Activated CD4-positive, alpha-beta memory T cell treated with anti-CD3 and anti-CD28 coated beads, Interleukin-2, amount 10 ng/mL, durations not matched to agents 7 days and 5 days (primary cell): ENCODE data around the gene ABTB1. TPM values are rescaled to one million over a fixed set of nuclear protein-coding genes. Genes with fewer than 3 reads are reported as not detected.

Experiments
- CTCF ChIA-PET: fragments of 350-600 bp; sonication (Branson Sonifier 250); formaldehyde crosslinking; loops from one replicate; lab custom pipeline; 2021; ENCODE audit warnings: antibody characterized with exemption, inconsistent platforms; lab: Charles Lee
- POLR2A ChIA-PET: fragments of 350-600 bp; sonication (Branson Sonifier 250); formaldehyde crosslinking; loops from one replicate; lab custom pipeline; 2021; ENCODE audit warnings: antibody characterized with exemption; lab: Charles Lee
- DNase-seq: peaks from one replicate; pipeline ENCODE4 v3.0.0-alpha.2; 2020
- H3K27ac Mint-ChIP-seq: one replicate; pipeline ENCODE4 v1.8.0; 2021; ENCODE audit warnings: mild to moderate bottlenecking, mixed read lengths
- H3K27me3 Mint-ChIP-seq: one replicate; pipeline ENCODE4 v1.8.0; 2021; ENCODE audit warnings: mixed read lengths
- H3K36me3 Mint-ChIP-seq: one replicate; pipeline ENCODE4 v1.8.0; 2021; ENCODE audit warnings: low read depth, mixed read lengths
- H3K4me1 Mint-ChIP-seq: one replicate; pipeline ENCODE4 v1.8.0; 2021; ENCODE audit warnings: mixed read lengths
- H3K4me3 Mint-ChIP-seq: one replicate; pipeline ENCODE4 v1.8.0; 2021; ENCODE audit warnings: mild to moderate bottlenecking, mixed read lengths
- H3K9me3 Mint-ChIP-seq: one replicate; pipeline ENCODE4 v1.8.0; 2021; ENCODE audit warnings: mixed read lengths
- total RNA-seq, 2 experiments: library from RNA; stranded (reverse); gene quantifications; one replicate each; pipeline ENCODE4 v1.2.3, GENCODE V29; 2021

The ABTB1 gene
- total RNA-seq, 2 experiments from 2014 or later = 34.3 to 38.8 TPM

- no peak overlapping the region for H3K27ac Mint-ChIP-seq
- H3K27me3 Mint-ChIP-seq = peaks cover 1% of the 10 kb centered on the region
- no peaks in the 10 kb centered on the region for H3K9me3 Mint-ChIP-seq
- no peak overlapping the region for H3K4me3 Mint-ChIP-seq
- H3K36me3 Mint-ChIP-seq = no peaks in the 10 kb centered on the region
- ChIA-PET CTCF (no interaction called here), POLR2A (no interaction called here)
- DNase-seq = no peak
- H3K4me1 Mint-ChIP-seq = no peaks in the 10 kb centered on the region
Measured at GRCh38 chr3:127686512-127686894, 13.8 kb downstream of the ABTB1 start.

- CTCF ChIA-PET = no interaction called here
- Mint-ChIP-seq H3K27ac (no peak overlapping the region), H3K36me3 (no peaks in the 10 kb centered on the region)
Measured at GRCh38 chr3:127687228-127687737, 14.5 kb downstream of the ABTB1 start.

GRCh38 chr3:127688022-127688415 is 15.3 kb downstream of the ABTB1 start:
- peaks cover 1% of the 10 kb centered on the region for H3K27me3 Mint-ChIP-seq
- H3K9me3 Mint-ChIP-seq = no peaks in the 10 kb centered on the region
- no peaks in the 10 kb centered on the region for H3K4me1 Mint-ChIP-seq
- DNase-seq = no peak
- H3K36me3 Mint-ChIP-seq = no peaks in the 10 kb centered on the region
- no peak overlapping the region for H3K27ac Mint-ChIP-seq
- no peak overlapping the region for H3K4me3 Mint-ChIP-seq
- ChIA-PET POLR2A (no interaction called here), CTCF (interaction anchor here (1.4 kb wide), 1 partner anchor 143 kb away, joined by 3 read pairs; no protein-coding TSS in a partner anchor)

More at GRCh38 chr3:127687228-127687737, 14.5 kb downstream of the ABTB1 start:
- peaks cover 1% of the 10 kb centered on the region for H3K27me3 Mint-ChIP-seq
- no peaks in the 10 kb centered on the region for H3K4me1 Mint-ChIP-seq
- no peaks in the 10 kb centered on the region for H3K9me3 Mint-ChIP-seq
- H3K4me3 Mint-ChIP-seq = no peak overlapping the region
- no peak for DNase-seq
- POLR2A ChIA-PET = no interaction called here

DNA sequence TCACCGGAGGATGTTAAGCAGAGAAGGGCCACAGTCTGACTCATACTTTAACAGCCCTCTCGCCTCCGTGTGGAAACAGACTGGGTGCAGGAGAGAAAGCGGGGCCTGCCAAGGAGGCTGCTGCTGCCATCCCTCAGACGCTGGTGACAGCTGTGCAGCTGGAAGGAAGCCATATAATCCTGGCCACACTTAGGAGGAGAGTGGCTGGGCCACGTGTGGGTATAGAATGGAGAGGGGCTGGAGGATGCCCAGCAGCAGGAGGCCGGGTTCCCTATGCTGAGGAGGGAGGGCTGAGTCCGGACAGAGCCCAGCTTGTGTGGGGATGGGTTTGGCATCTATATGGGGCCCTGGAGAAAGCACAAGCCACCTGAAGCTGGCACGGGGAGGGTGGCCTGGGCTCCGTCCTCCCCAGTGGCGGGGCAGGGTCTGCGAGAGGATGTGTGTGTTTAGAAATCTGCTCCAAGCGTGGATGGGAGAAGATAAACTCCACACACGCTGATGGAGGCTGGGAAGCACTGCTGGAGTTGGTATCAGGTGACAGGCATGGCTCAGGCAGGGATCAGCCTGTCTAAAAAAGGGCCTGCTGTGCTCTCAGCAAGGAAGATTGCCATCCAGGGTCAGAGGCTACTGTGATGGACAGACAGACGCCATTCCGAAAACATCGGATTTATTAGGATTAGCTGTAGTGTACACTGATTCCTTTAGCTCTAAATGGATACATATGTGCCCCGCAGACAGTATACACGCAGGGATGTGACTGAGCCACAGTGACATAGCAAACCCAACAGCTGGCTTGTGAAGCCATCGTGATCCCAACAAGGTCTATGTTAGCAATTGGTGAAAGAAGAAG is 15.9 kb downstream of the ABTB1 start:
- CTCF ChIA-PET = interaction anchor here (1.1 to 1.4 kb wide), 2 partner anchors 114 to 144 kb away, joined by 3 to 5 read pairs; no protein-coding TSS in a partner anchor
- POLR2A ChIA-PET = no interaction called here
- DNase-seq = no peak
- Mint-ChIP-seq H3K4me1 (no peaks in the 10 kb centered on the region), H3K9me3 (no peaks in the 10 kb centered on the region), H3K4me3 (no peak overlapping the region), H3K27me3 (peaks cover 1% of the 10 kb centered on the region), H3K36me3 (no peaks in the 10 kb centered on the region), H3K27ac (no peak overlapping the region)

DNA sequence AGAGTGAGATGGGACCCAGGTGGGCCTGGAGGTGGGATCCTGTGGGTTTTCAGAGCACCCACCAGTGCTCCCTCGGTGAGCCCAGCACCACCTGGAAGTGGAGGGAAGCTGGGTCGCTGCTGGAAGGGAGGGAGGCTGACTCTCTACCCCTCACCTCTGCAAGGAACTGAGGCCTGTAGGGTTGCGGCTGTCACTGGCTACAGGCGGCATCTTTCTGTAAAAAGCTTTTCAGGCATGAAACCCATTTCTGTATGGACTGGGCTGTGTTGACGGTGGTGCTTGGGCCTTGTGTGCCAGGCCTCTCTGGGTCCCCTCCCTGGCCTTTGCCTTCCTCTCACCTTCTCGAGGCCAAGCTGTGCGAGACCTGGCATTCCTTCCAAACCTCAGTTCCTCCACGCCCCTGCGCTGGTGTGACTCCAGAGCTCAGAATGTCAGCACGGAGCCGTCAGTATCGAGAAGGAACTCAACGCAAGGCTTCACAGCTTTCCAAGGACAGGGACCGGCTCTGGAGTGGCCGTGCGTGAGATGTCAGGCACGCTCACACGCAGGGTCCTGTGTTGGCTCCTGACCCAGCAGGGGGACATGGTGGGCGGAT is 16.6 kb downstream of the ABTB1 start:
- POLR2A ChIA-PET = no interaction called here
- Mint-ChIP-seq H3K27me3 (no peaks in the 10 kb centered on the region), H3K36me3 (no peaks in the 10 kb centered on the region), H3K9me3 (no peaks in the 10 kb centered on the region), H3K4me3 (no peak overlapping the region), H3K4me1 (no peaks in the 10 kb centered on the region), H3K27ac (no peak overlapping the region)
- DNase-seq = no peak
- CTCF ChIA-PET = interaction anchor here (1.1 to 1.4 kb wide), 2 partner anchors 115 to 144 kb away, joined by 3 to 5 read pairs; no protein-coding TSS in a partner anchor

GRCh38 chr3:127690106-127690505 is 17.4 kb downstream of the ABTB1 start:
- no peak overlapping the region for H3K27ac Mint-ChIP-seq
- H3K9me3 Mint-ChIP-seq = no peaks in the 10 kb centered on the region
- H3K4me3 Mint-ChIP-seq = no peak overlapping the region
- H3K27me3 Mint-ChIP-seq = no peaks in the 10 kb centered on the region
- ChIA-PET POLR2A (interaction anchor here (1.2 kb wide), 1 partner anchor 17 kb away, joined by 4 read pairs; no protein-coding TSS in a partner anchor), CTCF (no interaction called here)
- no peak for DNase-seq
- H3K4me1 Mint-ChIP-seq = no peaks in the 10 kb centered on the region
- H3K36me3 Mint-ChIP-seq = no peaks in the 10 kb centered on the region

GRCh38 chr3:127690823-127691452 is 18.2 kb downstream of the ABTB1 start:
- POLR2A ChIA-PET = interaction anchor here (1.2 kb wide), 1 partner anchor 18 kb away, joined by 4 read pairs; no protein-coding TSS in a partner anchor
- Mint-ChIP-seq H3K4me1 (no peaks in the 10 kb centered on the region), H3K4me3 (no peak overlapping the region), H3K36me3 (no peaks in the 10 kb centered on the region), H3K27ac (no peak overlapping the region), H3K9me3 (no peaks in the 10 kb centered on the region), H3K27me3 (no peaks in the 10 kb centered on the region)
- no peak for DNase-seq
- CTCF ChIA-PET = interaction anchor here (0.8 to 0.9 kb wide), 2 partner anchors 116 to 140 kb away, joined by 3 read pairs; no protein-coding TSS in a partner anchor

GRCh38 chr3:127691489-127691888 is 18.7 kb downstream of the ABTB1 start:
- no peak for DNase-seq
- POLR2A ChIA-PET = no interaction called here
- Mint-ChIP-seq H3K9me3 (no peaks in the 10 kb centered on the region), H3K36me3 (no peaks in the 10 kb centered on the region), H3K4me1 (no peaks in the 10 kb centered on the region), H3K27ac (no peak overlapping the region), H3K27me3 (no peaks in the 10 kb centered on the region), H3K4me3 (no peak overlapping the region)
- CTCF ChIA-PET = interaction anchor here (0.8 to 0.9 kb wide), 2 partner anchors 116 to 140 kb away, joined by 3 read pairs; no protein-coding TSS in a partner anchor

DNA sequence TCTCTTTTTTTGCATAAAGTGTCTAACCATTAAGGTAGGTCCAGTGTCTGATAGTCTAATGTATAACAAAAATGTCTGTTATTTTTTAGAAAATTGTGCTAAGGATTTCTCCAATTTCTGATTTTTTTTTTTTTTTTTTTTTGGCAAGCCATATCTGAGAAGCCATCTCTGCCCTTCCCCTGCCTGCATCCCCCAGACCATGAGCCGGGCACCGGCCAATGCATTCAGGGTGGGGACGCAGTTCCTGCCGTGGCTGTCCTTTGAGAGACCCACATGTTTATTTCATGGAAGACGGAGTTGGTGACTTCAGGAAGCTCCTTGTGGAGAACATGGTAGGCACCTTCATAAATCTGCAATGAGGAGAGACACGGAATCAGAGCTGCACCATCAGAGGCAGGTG is 19.2 kb downstream of the ABTB1 start:
- CTCF ChIA-PET = interaction anchor here (1.0 kb wide), 1 partner anchor 117 kb away, joined by 3 read pairs; no protein-coding TSS in a partner anchor
- Mint-ChIP-seq H3K9me3 (no peaks in the 10 kb centered on the region), H3K36me3 (no peaks in the 10 kb centered on the region), H3K4me3 (no peak overlapping the region), H3K27ac (no peak overlapping the region), H3K27me3 (no peaks in the 10 kb centered on the region), H3K4me1 (no peaks in the 10 kb centered on the region)
- POLR2A ChIA-PET = no interaction called here
- no peak for DNase-seq

GRCh38 chr3:127692501-127693335 is 20.0 kb downstream of the ABTB1 start:
- ChIA-PET CTCF (interaction anchor here (1.0 kb wide), 1 partner anchor 118 kb away, joined by 3 read pairs; no protein-coding TSS in a partner anchor), POLR2A (no interaction called here)
- Mint-ChIP-seq H3K27ac (no peak overlapping the region), H3K4me1 (peaks cover 3% of the 10 kb centered on the region), H3K27me3 (no peaks in the 10 kb centered on the region), H3K36me3 (no peaks in the 10 kb centered on the region), H3K4me3 (no peak overlapping the region), H3K9me3 (no peaks in the 10 kb centered on the region)
- DNase-seq = no peak

- H3K27ac Mint-ChIP-seq = no peak overlapping the region
- no peaks in the 10 kb centered on the region for H3K27me3 Mint-ChIP-seq
- ChIA-PET CTCF (interaction anchor here (1.3 to 3.2 kb wide), 4 partner anchors 11 to 139 kb away, joined by 5 to 19 read pairs (median 13); no protein-coding TSS in a partner anchor), POLR2A (interaction anchor here (1.4 kb wide), 1 partner anchor 94 kb away, joined by 4 read pairs; no protein-coding TSS in a partner anchor)
- peaks cover 3% of the 10 kb centered on the region for H3K4me1 Mint-ChIP-seq
- no peak for DNase-seq
- H3K36me3 Mint-ChIP-seq = no peaks in the 10 kb centered on the region
- no peak overlapping the region for H3K4me3 Mint-ChIP-seq
- no peaks in the 10 kb centered on the region for H3K9me3 Mint-ChIP-seq
Measured at GRCh38 chr3:127693336-127693843, 20.6 kb downstream of the ABTB1 start.
